ENCODE measurements around the gene ADM. TPM values are rescaled to one million over a fixed set of nuclear protein-coding genes. Genes with fewer than 3 reads are reported as not detected.

Gene ADM
- total RNA-seq, 2 experiments from 2014 or later, result 1.5 TPM

- POLR2A ChIA-PET, result no interaction called here
Observed at GRCh38 chr11:10322401-10322800, 17.5 kb downstream of the ADM start.

GRCh38 chr11:10322830-10323792 is 18.2 kb downstream of the ADM start:
- POLR2A ChIA-PET, result no interaction called here
- CTCF ChIA-PET, result interaction anchor here (1.2 to 3.0 kb wide), 5 partner anchors 15 to 564 kb away, joined by 3 to 17 read pairs (median 4); partner anchors contain the start of gene ADM

More at GRCh38 chr11:10322401-10322800, 17.5 kb downstream of the ADM start:
- CTCF ChIA-PET, result interaction anchor here (0.7 kb wide), 2 partner anchors 31 to 816 kb away, joined by 3 read pairs; no protein-coding TSS in a partner anchor

- ChIA-PET POLR2A (no interaction called here), CTCF (interaction anchor here (1.2 to 3.0 kb wide), 5 partner anchors 16 to 565 kb away, joined by 3 to 17 read pairs (median 4); partner anchors contain the start of gene ADM)
Observed at GRCh38 chr11:10323793-10324170, 18.9 kb downstream of the ADM start.

- ChIA-PET CTCF (interaction anchor here (1.2 to 3.0 kb wide), 5 partner anchors 17 to 566 kb away, joined by 3 to 17 read pairs (median 4); partner anchors contain the start of gene ADM), POLR2A (no interaction called here)
Observed at GRCh38 chr11:10324474-10324873, 19.6 kb downstream of the ADM start.

GRCh38 chr11:10325277-10326011 is 20.6 kb downstream of the ADM start:
- ChIA-PET POLR2A (no interaction called here), CTCF (interaction anchor here (0.6 to 3.0 kb wide), 3 partner anchors 116 to 567 kb away, joined by 3 to 17 read pairs (median 5); no protein-coding TSS in a partner anchor)

- POLR2A ChIA-PET, result no interaction called here
- CTCF ChIA-PET, result interaction anchor here (0.6 to 3.0 kb wide), 3 partner anchors 117 to 568 kb away, joined by 3 to 17 read pairs (median 5); no protein-coding TSS in a partner anchor
Observed at GRCh38 chr11:10326012-10326964, 21.4 kb downstream of the ADM start.

- CTCF ChIA-PET, result no interaction called here
- POLR2A ChIA-PET, result no interaction called here
Observed at GRCh38 chr11:10327254-10327653, 22.4 kb downstream of the ADM start.

GRCh38 chr11:10328314-10329098 is 23.6 kb downstream of the ADM start:
- ChIA-PET CTCF (no interaction called here), POLR2A (no interaction called here)

- CTCF ChIA-PET, result no interaction called here
- POLR2A ChIA-PET, result no interaction called here
Observed at GRCh38 chr11:10329356-10329755, 24.5 kb downstream of the ADM start.

- CTCF ChIA-PET, result no interaction called here
- POLR2A ChIA-PET, result no interaction called here
Observed at GRCh38 chr11:10329935-10330334, 25.1 kb downstream of the ADM start.

GRCh38 chr11:10331548-10332289 is 26.8 kb downstream of the ADM start:
- POLR2A ChIA-PET, result no interaction called here
- CTCF ChIA-PET, result no interaction called here

- ChIA-PET CTCF (no interaction called here), POLR2A (no interaction called here)
Observed at GRCh38 chr11:10333490-10333889, 28.6 kb downstream of the ADM start.

GRCh38 chr11:10338287-10338686 is 33.4 kb downstream of the ADM start:
- POLR2A ChIA-PET, result no interaction called here
- CTCF ChIA-PET, result no interaction called here

- ChIA-PET CTCF (no interaction called here), POLR2A (no interaction called here)
Observed at GRCh38 chr11:10348650-10349280, 43.9 kb downstream of the ADM start.

- ChIA-PET CTCF (no interaction called here), POLR2A (no interaction called here)
Observed at GRCh38 chr11:10349281-10349665, 44.4 kb downstream of the ADM start.

- CTCF ChIA-PET, result no interaction called here
- POLR2A ChIA-PET, result no interaction called here
Observed at GRCh38 chr11:10349806-10350205, 44.9 kb downstream of the ADM start.

GRCh38 chr11:10350334-10350733 is 45.5 kb downstream of the ADM start:
- ChIA-PET CTCF (no interaction called here), POLR2A (no interaction called here)

- ChIA-PET POLR2A (no interaction called here), CTCF (interaction anchor here (2.0 kb wide), 1 partner anchor 15 kb away, joined by 7 read pairs; no protein-coding TSS in a partner anchor)
Observed at GRCh38 chr11:10351435-10351764, 46.5 kb downstream of the ADM start.

Data from activated CD8-positive, alpha-beta memory T cell treated with anti-CD3 and anti-CD28 coated beads for 36 hours (primary cell).